Measurements from ENCODE around the gene C1QC. TPM values are rescaled to one million over a fixed set of nuclear protein-coding genes. Genes with fewer than 3 reads are reported as not detected.

C1QC gene
- total RNA-seq, 1 experiment from 2014 or later = not detected

DNA sequence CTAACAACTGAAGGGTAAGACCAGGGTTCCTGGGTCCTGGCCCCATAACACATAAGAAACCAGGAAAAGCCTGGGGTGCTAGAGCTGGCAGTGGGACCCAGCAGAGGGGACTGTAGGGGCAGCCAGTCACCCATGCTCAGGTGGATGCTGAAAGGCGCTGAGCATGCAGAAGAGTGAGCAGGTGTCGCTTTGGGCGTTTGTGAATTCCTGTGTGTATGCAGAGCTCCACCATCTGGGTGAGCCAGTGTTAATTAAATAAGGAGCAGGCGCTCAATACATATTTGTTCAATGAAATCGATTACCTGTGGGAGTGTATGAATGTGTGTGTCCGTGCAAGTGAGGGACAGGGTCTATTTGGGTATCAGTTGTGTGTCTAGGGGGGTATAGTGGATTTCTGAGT, 6.5 kb upstream of the C1QC start:
- Histone ChIP-seq H2AFZ (ENCODE audit: low read length) (no peak overlapping the region), H3K4ac (ENCODE audit: low read depth, low read length) (no peak overlapping the region), H3K18ac (ENCODE audit: insufficient read length, low read depth, low read length) (no peak overlapping the region), H2BK15ac (ENCODE audit: low read depth, low read length) (no peak overlapping the region), H3K14ac (ENCODE audit: insufficient read depth, low read length) (no peak overlapping the region), H4K91ac (ENCODE audit: insufficient read length, low read depth, low read length) (no peak overlapping the region), H4K8ac (replicated peaks; ENCODE audit: insufficient read length, low read depth, low read length) (no peak overlapping the region), H3K4me2 (ENCODE audit: insufficient read depth, insufficient read length, low read length) (no peak overlapping the region), H3K9me3 (ENCODE audit: control insufficient read depth, low read depth, low read length) (no peaks in the 10 kb centered on the region), H3K27ac (ENCODE audit: insufficient read length, low read depth, low read length) (no peak overlapping the region), H3T11ph (ENCODE audit: low read length) (no peak overlapping the region), H2BK12ac (ENCODE audit: insufficient read length, low read depth, low read length) (no peak overlapping the region), H2AK5ac (ENCODE audit: insufficient read length, low read length) (no peak overlapping the region), H4K20me1 (ENCODE audit: control insufficient read depth, insufficient read depth, insufficient read length) (peaks cover 3% of the 10 kb centered on the region), H3K27me3 (ENCODE audit: insufficient read depth, low read length) (no peaks in the 10 kb centered on the region), H2BK20ac (ENCODE audit: low read depth, low read length, poor library complexity, severe bottlenecking) (no peak overlapping the region), H3K79me1 (ENCODE audit: insufficient read depth, low read depth, low read length, poor library complexity, severe bottlenecking) (no peaks in the 10 kb centered on the region), H3K79me2 (ENCODE audit: insufficient read depth, low read length) (no peaks in the 10 kb centered on the region), H3K23me2 (ENCODE audit: insufficient read length, low read depth, low read length, poor library complexity, severe bottlenecking) (no peaks in the 10 kb centered on the region), H3K4me1 (ENCODE audit: insufficient read depth, low read length) (no peaks in the 10 kb centered on the region), H3K23ac (ENCODE audit: insufficient read length, low read depth, low read length) (no peak overlapping the region), H3K56ac (ENCODE audit: insufficient read length, low read depth, low read length) (no peak overlapping the region), H4K5ac (ENCODE audit: insufficient read length, low read depth, low read length) (no peak overlapping the region), H2BK5ac (ENCODE audit: insufficient read length, low read length) (no peak overlapping the region), H3K9ac (ENCODE audit: extremely low read depth, insufficient read length, low read length) (no peak overlapping the region), H2BK120ac (ENCODE audit: low read depth, low read length, poor library complexity, severe bottlenecking) (no peak overlapping the region)
- no peak for DNase-seq
- H3K36me3 Mint-ChIP-seq (ENCODE audit: insufficient read depth in 1 of 3, low read depth in 3 of 3) = no peaks in the 10 kb centered on the region; a peak in 1 of 7 replicates
- peaks cover 6 to 12% of the 10 kb centered on the region in 2 experiments for H3K4me1 Mint-ChIP-seq
- WGBS (ENCODE audit: extremely low coverage, insufficient read length, low lambda C conversion rate) = no CpG with 5 or more reads among the region's 6 CpGs
- TF ChIP-seq, protein P1, sequence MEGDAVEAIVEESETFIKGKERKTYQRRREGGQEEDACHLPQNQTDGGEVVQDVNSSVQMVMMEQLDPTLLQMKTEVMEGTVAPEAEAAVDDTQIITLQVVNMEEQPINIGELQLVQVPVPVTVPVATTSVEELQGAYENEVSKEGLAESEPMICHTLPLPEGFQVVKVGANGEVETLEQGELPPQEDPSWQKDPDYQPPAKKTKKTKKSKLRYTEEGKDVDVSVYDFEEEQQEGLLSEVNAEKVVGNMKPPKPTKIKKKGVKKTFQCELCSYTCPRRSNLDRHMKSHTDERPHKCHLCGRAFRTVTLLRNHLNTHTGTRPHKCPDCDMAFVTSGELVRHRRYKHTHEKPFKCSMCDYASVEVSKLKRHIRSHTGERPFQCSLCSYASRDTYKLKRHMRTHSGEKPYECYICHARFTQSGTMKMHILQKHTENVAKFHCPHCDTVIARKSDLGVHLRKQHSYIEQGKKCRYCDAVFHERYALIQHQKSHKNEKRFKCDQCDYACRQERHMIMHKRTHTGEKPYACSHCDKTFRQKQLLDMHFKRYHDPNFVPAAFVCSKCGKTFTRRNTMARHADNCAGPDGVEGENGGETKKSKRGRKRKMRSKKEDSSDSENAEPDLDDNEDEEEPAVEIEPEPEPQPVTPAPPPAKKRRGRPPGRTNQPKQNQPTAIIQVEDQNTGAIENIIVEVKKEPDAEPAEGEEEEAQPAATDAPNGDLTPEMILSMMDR (conservative IDR thresholded peaks at IDR 0.05) = no peak
- H3K4me3 Mint-ChIP-seq = no peak overlapping the region; a peak in 1 of 5 replicates
- H3K27me3 Mint-ChIP-seq (ENCODE audit: low read depth) = peaks cover 3% of the 10 kb centered on the region
- no peaks in the 10 kb centered on the region for H3K9me3 Mint-ChIP-seq
- peak overlapping the region; percentile 1 to 20 (median 6); a peak in 2 of 7 replicates for H3K27ac Mint-ChIP-seq

All from H9 (cell line).